ENCODE measurements around the gene WBP4.
"Not testable (repeated sequence)": the region's sequence is repeated elsewhere in the genome, so short reads cannot be mapped to it uniquely, and the experiment has no call there.

The WBP4 gene

GRCh38 chr13:41061075-41061913 is at the start of gene WBP4:
TSS of gene WBP4 (plus strand) at chr13:41061509. CDS start at chr13:41061674, 165 bp downstream.
- peak; percentile 86 for DNase-seq

GRCh38 chr13:41012536-41012935 is 48.8 kb upstream of the WBP4 start:
- no peak for DNase-seq

GRCh38 chr13:41013835-41014234 is 47.5 kb upstream of the WBP4 start:
- no peak for DNase-seq

GRCh38 chr13:41015920-41016319 is 45.4 kb upstream of the WBP4 start:
- no peak for DNase-seq

- no peak for DNase-seq
These were observed 44.1 kb upstream of the WBP4 start for GRCh38 chr13:41017159-41017558.

- no peak for DNase-seq
These were observed 43.3 kb upstream of the WBP4 start for GRCh38 chr13:41017817-41018601.

GRCh38 chr13:41018602-41018948 is 42.7 kb upstream of the WBP4 start:
- no peak for DNase-seq

GRCh38 chr13:41019011-41019487 is 42.3 kb upstream of the WBP4 start, which contains the start of gene ELF1:
TSS of gene ELF1 (minus strand) at chr13:41019316. CDS start at chr13:40982054, 37,262 bp downstream.
- peak; percentile 49 for DNase-seq

GRCh38 chr13:41019578-41020347 is 41.5 kb upstream of the WBP4 start:
- no peak for DNase-seq

GRCh38 chr13:41025518-41025917 is 35.8 kb upstream of the WBP4 start:
- DNase-seq = no peak

- no peak for DNase-seq
These were observed 34.5 kb upstream of the WBP4 start for GRCh38 chr13:41026788-41027187.

GRCh38 chr13:41028051-41028450 is 33.3 kb upstream of the WBP4 start:
- no peak for DNase-seq

- no peak for DNase-seq
These were observed 31.7 kb upstream of the WBP4 start for GRCh38 chr13:41029629-41030028.

- no peak for DNase-seq
These were observed 28.5 kb upstream of the WBP4 start for GRCh38 chr13:41032691-41033376.

GRCh38 chr13:41034382-41034781 is 26.9 kb upstream of the WBP4 start:
- no peak for DNase-seq

- no peak for DNase-seq
These were observed 26.4 kb upstream of the WBP4 start for GRCh38 chr13:41034881-41035280.

GRCh38 chr13:41036557-41036956 is 24.8 kb upstream of the WBP4 start:
- not testable (repeated sequence) for DNase-seq

- DNase-seq = no peak
These were observed 21.6 kb upstream of the WBP4 start for GRCh38 chr13:41039746-41040145.

GRCh38 chr13:41040584-41041334 is 20.6 kb upstream of the WBP4 start:
- DNase-seq = no peak

GRCh38 chr13:41042419-41042818 is 18.9 kb upstream of the WBP4 start:
- not testable (repeated sequence) for DNase-seq

GRCh38 chr13:41048640-41049039 is 12.7 kb upstream of the WBP4 start:
- no peak for DNase-seq

Data from activated naive CD4-positive, alpha-beta T cell treated with anti-CD3 and anti-CD28 coated beads, Interleukin-2, amount 50 U/mL, for 16 hours (primary cell).